Retinal pigment epithelial cell (primary cell): ENCODE data around the gene NMT1.

Source experiments
- DNase-seq: peaks from one replicate; pipeline ENCODE4 v3.0.0-alpha.2; 2010; ENCODE audit warnings: low read depth
- H3K4me3 ChIP-seq: 2 replicates; pipeline ENCODE4 v1.5.1; 2011; ENCODE audit warnings: mild to moderate bottlenecking, low read length, control low read depth, moderate library complexity
- TF ChIP-seq, protein P1 (sequence below): conservative IDR thresholded peaks from 2 replicates; pipeline ENCODE4 v1.5.1; 2011; ENCODE audit warnings: low read depth, low read length, control low read depth, inconsistent platforms

Gene NMT1

DNA sequence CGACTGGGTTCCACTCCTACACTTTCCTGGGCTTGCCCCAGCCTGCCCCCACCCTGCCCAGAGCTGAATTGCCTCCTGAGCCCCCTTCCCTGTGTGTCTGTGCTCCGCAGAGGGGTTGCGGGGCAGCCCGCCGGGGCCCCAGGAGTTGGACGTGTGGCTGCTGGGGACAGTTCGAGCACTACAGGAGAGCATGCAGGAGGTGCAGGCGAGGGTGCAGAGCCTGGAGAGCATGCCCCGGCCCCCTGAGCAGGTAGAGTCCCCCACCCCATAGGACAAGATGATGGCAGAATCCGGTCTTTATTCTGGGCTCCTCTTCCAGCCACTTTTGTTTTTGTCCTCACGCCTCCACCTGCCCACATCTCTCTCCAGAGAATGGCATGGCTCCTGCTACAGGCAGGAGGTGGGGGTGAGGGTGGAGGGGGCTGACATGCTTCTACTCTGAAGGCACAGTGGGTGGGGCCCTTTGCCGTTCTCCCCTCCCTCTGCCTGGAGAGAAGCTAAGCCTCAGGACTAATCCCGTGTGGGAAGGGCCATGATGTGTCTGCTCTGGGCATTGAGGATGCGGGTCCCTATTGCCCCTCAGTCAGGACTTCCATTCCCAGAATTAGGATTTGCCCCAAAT lies 77.9 kb downstream of the NMT1 start:
- H3K4me3 ChIP-seq = no peak overlapping the region
- DNase-seq = no peak
- TF ChIP-seq, protein P1, sequence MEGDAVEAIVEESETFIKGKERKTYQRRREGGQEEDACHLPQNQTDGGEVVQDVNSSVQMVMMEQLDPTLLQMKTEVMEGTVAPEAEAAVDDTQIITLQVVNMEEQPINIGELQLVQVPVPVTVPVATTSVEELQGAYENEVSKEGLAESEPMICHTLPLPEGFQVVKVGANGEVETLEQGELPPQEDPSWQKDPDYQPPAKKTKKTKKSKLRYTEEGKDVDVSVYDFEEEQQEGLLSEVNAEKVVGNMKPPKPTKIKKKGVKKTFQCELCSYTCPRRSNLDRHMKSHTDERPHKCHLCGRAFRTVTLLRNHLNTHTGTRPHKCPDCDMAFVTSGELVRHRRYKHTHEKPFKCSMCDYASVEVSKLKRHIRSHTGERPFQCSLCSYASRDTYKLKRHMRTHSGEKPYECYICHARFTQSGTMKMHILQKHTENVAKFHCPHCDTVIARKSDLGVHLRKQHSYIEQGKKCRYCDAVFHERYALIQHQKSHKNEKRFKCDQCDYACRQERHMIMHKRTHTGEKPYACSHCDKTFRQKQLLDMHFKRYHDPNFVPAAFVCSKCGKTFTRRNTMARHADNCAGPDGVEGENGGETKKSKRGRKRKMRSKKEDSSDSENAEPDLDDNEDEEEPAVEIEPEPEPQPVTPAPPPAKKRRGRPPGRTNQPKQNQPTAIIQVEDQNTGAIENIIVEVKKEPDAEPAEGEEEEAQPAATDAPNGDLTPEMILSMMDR = no peak

DNA sequence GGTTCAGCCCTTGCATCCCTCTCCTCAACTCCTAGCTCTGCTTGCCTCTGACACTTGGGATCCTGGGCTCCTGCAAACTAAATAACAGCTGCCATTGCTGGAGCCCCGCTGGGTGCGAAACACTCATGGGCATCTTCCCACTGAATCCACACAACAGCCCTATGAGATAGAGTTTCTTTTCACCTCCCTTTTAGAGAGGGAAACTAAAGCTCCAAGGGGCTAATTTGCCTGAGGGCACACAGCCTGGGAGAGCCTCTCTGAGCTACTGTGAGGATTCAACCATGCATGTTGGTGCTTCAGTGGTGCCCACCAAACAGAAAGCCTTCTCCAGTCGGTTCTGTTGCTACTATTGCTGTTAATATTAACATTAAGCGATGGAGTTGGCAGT lies 78.4 kb downstream of the NMT1 start:
- TF ChIP-seq, protein P1 = no peak

DNA sequence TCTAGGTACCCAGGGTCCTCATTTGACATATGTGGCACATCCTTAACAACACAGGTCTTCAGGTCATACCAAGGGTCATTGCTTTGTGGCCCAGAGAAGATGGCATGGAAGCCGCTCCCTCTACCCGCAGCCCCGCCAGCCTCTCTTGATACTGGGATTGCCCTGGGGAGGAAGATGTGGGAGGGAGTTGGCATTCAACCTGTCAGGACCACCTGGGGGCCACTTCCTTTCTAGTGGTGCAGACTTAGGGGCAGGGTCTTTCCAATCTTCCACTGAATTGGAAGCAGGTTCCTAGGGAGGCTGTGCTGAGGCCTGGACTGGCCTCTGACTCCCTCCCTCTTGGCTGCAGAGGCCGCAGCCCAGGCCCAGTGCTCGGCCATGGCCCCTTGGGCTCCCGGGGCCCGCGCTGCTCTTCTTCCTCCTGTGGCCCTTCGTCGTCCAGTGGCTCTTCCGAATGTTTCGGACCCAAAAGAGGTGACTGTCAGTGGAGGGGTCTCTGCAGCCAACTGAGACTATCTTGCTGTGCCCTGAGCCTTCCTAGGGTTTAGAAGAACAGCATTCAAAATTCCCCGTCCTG lies 82.1 kb downstream of the NMT1 start:
- TF ChIP-seq, protein P1 = no peak
- H3K4me3 ChIP-seq = no peak overlapping the region
- DNase-seq = no peak

More for the DNA sequence above, 78.4 kb downstream of the NMT1 start:
- DNase-seq = no peak
- H3K4me3 ChIP-seq = no peak overlapping the region

DNA sequence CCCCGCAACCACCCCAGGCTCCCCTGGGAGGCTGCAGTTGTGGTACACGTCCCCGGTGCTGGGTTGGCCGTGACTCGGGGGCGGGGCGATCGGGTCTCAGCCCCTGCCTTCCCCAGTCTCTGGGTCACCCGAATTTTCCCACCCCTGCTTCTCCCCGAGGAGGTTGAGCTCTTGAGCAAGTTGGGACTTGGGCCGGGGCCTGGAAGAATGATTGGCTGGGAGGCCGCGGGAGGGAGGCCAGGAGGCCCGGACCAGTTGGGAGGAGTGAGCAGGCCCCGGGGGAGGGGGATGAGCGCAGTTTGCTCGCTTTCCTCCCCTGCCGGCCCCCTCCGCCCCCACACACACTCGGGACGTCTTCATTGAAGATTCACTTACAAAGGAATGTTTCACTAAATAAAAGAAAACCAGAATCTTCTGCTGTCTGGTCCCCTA lies 82.7 kb downstream of the NMT1 start:
- H3K4me3 ChIP-seq = peak overlapping the region; percentile 30
- DNase-seq = no peak
- TF ChIP-seq, protein P1 = no peak

DNA sequence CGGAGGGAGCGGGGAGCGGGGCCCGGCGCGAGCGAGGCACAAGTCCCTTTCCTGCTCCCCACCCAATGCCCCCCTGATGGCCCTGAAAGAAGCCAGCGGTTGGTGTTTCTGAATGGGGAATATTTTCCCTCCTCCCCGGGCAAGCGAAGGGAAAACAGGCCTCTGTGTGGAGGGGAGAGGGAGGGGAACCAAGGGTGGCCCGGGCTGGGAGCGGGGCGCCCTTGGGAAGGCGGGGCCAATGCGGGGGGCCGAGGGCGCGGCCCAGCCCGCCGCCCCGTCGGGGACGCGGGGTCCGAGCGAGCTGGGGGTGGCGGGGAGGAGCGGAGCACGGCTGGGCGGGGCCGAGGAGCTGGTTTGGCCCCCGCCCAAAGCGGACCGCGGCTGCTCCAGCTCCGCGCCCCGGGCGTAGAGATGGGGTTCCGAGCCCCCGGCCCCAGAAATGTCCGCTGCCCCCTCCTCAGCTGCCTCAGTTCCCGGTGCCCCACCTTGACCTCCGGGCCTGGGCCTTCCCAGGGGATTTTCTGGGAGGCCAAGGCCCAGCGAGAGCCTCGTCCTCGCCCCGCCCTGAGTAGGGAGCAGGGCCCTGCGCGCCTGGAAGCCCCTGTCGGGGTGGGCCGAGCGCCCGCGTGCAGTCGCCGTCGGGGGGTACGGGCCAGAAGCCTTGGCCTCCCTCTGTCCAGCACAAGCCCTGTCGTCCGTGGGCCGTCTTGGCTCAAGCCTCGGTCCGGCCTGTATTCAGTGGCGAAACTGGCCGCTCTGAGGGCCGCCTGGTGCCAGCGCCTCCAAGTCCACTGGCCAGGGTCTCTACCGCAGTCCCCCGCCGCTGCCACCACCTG lies 83.3 kb downstream of the NMT1 start:
- DNase-seq = no peak
- TF ChIP-seq, protein P1 = no peak
- H3K4me3 ChIP-seq = peak overlapping the region; percentile 30

DNA sequence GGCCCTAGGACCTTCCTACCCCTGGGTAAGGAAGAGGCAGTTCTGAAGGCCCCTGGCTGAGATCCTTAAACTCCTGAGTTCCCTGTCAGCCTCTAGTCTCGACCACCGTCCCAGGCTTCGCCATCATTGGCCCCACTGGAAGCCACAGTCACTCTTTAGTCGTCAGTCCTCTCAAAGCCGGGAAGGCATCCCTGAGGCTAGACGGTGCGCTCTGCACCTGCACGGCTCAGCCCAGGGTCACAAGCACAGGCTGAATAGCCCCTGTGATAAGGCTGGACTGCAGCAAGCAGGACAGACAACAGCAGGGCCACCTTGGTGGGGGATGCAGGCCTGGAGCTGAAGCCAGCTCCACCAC lies 83.9 kb downstream of the NMT1 start:
- no peak overlapping the region for H3K4me3 ChIP-seq

More for the DNA sequence above, 83.9 kb downstream of the NMT1 start:
- no peak for DNase-seq
- TF ChIP-seq, protein P1 = no peak
